CD4-positive, alpha-beta T cell (primary cell): ENCODE measurements around the gene UTP18. TPM values are rescaled to one million over a fixed set of nuclear protein-coding genes. Genes with fewer than 3 reads are reported as not detected.

ENCODE experiments used
- ATAC-seq: fragments of 200-7000 bp; cut with Tn5 transposase; one replicate; pipeline ENCODE4 v1.10.0; 2022; ENCODE audit warnings: mild to moderate bottlenecking; ENCODE audit not compliant: poor library complexity
- CTCF ChIA-PET: fragments of 350-600 bp; sonication (Branson Sonifier 250); formaldehyde crosslinking; loops from one replicate; lab custom pipeline; 2021; ENCODE audit warnings: antibody characterized with exemption, inconsistent platforms; lab: Charles Lee
- POLR2A ChIA-PET: fragments of 350-600 bp; sonication (Branson Sonifier 250); formaldehyde crosslinking; loops from one replicate; lab custom pipeline; 2021; ENCODE audit warnings: antibody characterized with exemption, inconsistent platforms; lab: Charles Lee
- DNase-seq, 14 experiments: peaks; one replicate each; pipeline ENCODE4 v3.0.0-alpha.2; 2013 to 2020; ENCODE audit warnings: mixed read lengths in 2 of 14
- H3K27ac ChIP-seq, 2 donors: one replicate each; pipeline versions ENCODE4 v1.5.1 to v1.7.0; 2013; ENCODE audit warnings: low read length in 2 of 2, low read depth in 1 of 2, mild to moderate bottlenecking in 1 of 2
- H3K27me3 ChIP-seq, 2 experiments: 1 replicate in 1 of 2; 2 replicates in 1 of 2; pipeline versions ENCODE4 v1.6.1 to v1.7.0; 2013; ENCODE audit warnings: low read length in 2 of 2, control low read depth in 1 of 2, mild to moderate bottlenecking in 1 of 2, moderate library complexity in 1 of 2; ENCODE audit not compliant: insufficient read depth in 2 of 2, control insufficient read depth in 1 of 2
- H3K36me3 ChIP-seq: one replicate; pipeline ENCODE4 v1.6.1; 2013; ENCODE audit warnings: low read length, control low read depth; ENCODE audit not compliant: insufficient read depth
- H3K4me1 ChIP-seq: one replicate; pipeline ENCODE4 v1.6.1; 2013; ENCODE audit warnings: low read length, control low read depth; ENCODE audit not compliant: insufficient read depth
- H3K4me3 ChIP-seq: one replicate; pipeline ENCODE4 v1.5.1; 2013; ENCODE audit warnings: mild to moderate bottlenecking, low read length, moderate library complexity
- H3K9me3 ChIP-seq, 2 experiments: 1 replicate in 1 of 2; 2 replicates in 1 of 2; pipeline versions ENCODE4 v1.6.1 to v1.7.0; 2013; ENCODE audit warnings: low read length in 2 of 2, mild to moderate bottlenecking in 2 of 2, control low read depth in 1 of 2, moderate library complexity in 1 of 2; ENCODE audit not compliant: control insufficient read depth in 1 of 2, insufficient read depth in 1 of 2
- H3K27ac Mint-ChIP-seq: one replicate; pipeline ENCODE4 v1.8.0; 2020; ENCODE audit warnings: mixed read lengths
- H3K27me3 Mint-ChIP-seq: one replicate; pipeline ENCODE4 v1.8.0; 2021; ENCODE audit warnings: mixed read lengths
- H3K36me3 Mint-ChIP-seq: one replicate; pipeline ENCODE4 v1.8.0; 2021; ENCODE audit warnings: low read depth, mixed read lengths
- H3K4me1 Mint-ChIP-seq: one replicate; pipeline ENCODE4 v1.8.0; 2021; ENCODE audit warnings: low read depth, mixed read lengths
- H3K4me3 Mint-ChIP-seq: one replicate; pipeline ENCODE4 v1.8.0; 2020; ENCODE audit warnings: mild to moderate bottlenecking, mixed read lengths
- H3K9me3 Mint-ChIP-seq: one replicate; pipeline ENCODE4 v1.8.0; 2020; ENCODE audit warnings: mixed read lengths
- intact Hi-C, 2 experiments: fragments of 100-400 bp; cut with DNase I in 1 of 2; cut with micrococcal nuclease in 1 of 2; formaldehyde crosslinking; loops; one replicate each; pipeline versions ENCODE4 v1.15.1 to v1.9.0; 2023 to 2025; cut with DNase I, micrococcal nuclease
- total RNA-seq, 174 experiments: library from RNA in 2 of 174; stranded (reverse) in 2 of 174; gene quantifications; one replicate each; pipeline ENCODE4 v1.2.3 and lab custom pipeline; 2021 to 2026
- TF ChIP-seq, protein P1 (sequence below): fragments of 200-600 bp; IDR thresholded peaks from one replicate; pipeline ENCODE4 v1.8.0; 2022; ENCODE audit warnings: antibody characterized with exemption, mild to moderate bottlenecking

Gene UTP18
- total RNA-seq, 2 experiments from 2014 or later: 48.5 to 49.8 TPM

DNA sequence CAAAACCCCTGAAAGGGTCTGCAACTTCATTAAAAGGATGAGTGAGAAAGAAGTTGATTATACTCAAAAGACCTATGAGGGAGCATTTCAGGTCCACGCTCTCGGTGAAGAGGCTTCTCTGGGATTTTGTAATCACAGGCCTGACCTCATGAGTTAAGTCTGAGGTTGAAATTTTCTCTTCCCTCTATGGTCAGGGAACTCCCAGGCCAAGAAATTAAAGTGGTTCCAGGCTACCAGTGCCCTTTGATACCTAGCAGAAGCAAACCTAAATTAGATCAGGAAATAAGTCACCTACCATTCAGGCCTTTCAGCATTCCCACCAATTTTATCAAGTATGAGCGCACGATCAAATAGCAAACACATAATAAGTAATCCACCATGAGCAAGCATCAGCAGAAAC, 28.3 kb upstream of the UTP18 start:
- Histone ChIP-seq H3K9me3 (no peaks in the 10 kb centered on the region), H3K4me3 (no peak overlapping the region), H3K36me3 (no peaks in the 10 kb centered on the region), H3K27me3 (no peaks in the 10 kb centered on the region), H3K4me1 (peaks cover 3% of the 10 kb centered on the region), H3K27ac (no peak overlapping the region)
- H3K4me1 Mint-ChIP-seq: peaks cover 47% of the 10 kb centered on the region
- intact Hi-C loops: no loop called here
- POLR2A ChIA-PET: no interaction called here
- TF ChIP-seq, protein P1, sequence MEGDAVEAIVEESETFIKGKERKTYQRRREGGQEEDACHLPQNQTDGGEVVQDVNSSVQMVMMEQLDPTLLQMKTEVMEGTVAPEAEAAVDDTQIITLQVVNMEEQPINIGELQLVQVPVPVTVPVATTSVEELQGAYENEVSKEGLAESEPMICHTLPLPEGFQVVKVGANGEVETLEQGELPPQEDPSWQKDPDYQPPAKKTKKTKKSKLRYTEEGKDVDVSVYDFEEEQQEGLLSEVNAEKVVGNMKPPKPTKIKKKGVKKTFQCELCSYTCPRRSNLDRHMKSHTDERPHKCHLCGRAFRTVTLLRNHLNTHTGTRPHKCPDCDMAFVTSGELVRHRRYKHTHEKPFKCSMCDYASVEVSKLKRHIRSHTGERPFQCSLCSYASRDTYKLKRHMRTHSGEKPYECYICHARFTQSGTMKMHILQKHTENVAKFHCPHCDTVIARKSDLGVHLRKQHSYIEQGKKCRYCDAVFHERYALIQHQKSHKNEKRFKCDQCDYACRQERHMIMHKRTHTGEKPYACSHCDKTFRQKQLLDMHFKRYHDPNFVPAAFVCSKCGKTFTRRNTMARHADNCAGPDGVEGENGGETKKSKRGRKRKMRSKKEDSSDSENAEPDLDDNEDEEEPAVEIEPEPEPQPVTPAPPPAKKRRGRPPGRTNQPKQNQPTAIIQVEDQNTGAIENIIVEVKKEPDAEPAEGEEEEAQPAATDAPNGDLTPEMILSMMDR: no peak
- no peaks in the 10 kb centered on the region for H3K27me3 Mint-ChIP-seq
- H3K4me3 Mint-ChIP-seq: no peak overlapping the region
- CTCF ChIA-PET: no interaction called here
- DNase-seq (no peak), ATAC-seq (no peak)
- peaks cover 20% of the 10 kb centered on the region for H3K36me3 Mint-ChIP-seq
- H3K27ac Mint-ChIP-seq: no peak overlapping the region
- H3K9me3 Mint-ChIP-seq: no peaks in the 10 kb centered on the region

DNA sequence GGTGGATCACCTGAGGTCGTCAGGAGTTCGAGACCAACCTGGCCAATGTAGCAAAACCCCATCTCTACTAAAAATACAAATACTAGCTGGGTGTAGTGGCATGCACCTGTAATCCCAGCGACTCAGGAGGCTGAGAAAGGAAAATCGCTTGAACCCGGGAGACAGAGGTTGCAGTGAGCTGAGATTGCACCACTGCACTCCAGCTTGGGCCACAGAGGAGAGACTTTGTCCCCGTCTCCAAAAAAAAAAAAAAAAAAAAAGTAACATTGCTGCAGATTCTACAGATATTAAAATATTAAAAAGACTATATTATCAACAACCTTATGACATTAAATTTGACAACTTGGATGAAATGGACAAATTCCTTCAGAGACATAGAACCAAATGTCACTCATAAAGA, 26.2 kb upstream of the UTP18 start:
- no peaks in the 10 kb centered on the region for H3K9me3 Mint-ChIP-seq

DNA sequence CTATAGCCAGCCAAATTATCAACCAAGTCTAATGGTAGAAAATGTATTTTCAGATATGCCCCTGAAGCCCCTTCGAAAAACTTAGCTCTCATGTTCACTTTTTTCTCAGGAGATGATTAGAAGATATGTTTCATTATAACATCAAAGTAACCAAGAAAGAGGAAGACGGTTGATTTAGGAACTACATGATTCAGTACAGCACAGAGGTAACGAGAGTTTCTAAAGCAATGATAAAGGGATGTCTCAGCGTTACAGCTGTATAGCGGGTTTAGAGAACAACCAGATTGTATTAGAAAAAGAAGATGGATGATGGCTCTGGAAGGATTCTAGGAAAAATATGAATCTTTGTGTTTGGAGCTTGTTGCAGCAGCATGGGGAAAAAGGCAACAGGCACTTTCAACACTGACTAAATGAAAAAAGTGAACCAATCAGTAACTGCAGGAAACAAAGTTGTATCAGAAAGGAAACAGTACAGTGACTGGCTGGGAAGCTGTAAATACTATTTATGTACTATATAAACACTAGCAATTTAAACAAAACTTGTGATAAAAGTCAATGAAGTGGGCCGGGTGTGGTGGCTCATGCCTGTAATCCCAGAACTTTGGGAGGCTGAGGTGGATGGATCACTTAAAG, 22.0 kb upstream of the UTP18 start:
- ATAC-seq (peak; percentile 59), DNase-seq (peak in 1 of 14 experiments; percentile 13)
- H3K4me1 ChIP-seq: peaks cover 4% of the 10 kb centered on the region
- H3K9me3 ChIP-seq: no peaks in the 10 kb centered on the region
- H3K9me3 Mint-ChIP-seq: no peaks in the 10 kb centered on the region
- H3K27ac ChIP-seq: no peak overlapping the region
- H3K27me3 ChIP-seq: no peaks in the 10 kb centered on the region
- TF ChIP-seq, protein P1: no peak
- peak overlapping the region; percentile 34 for H3K27ac Mint-ChIP-seq
- peak overlapping the region; percentile 65 for H3K4me3 Mint-ChIP-seq
- peaks cover 7% of the 10 kb centered on the region for H3K36me3 Mint-ChIP-seq
- ChIA-PET CTCF (no interaction called here), POLR2A (interaction anchor here (0.7 kb wide), 1 partner anchor 23 kb away, joined by 3 read pairs; no protein-coding TSS in a partner anchor)
- no peaks in the 10 kb centered on the region for H3K36me3 ChIP-seq
- intact Hi-C loops: no loop called here
- no peak overlapping the region for H3K4me3 ChIP-seq
- no peaks in the 10 kb centered on the region for H3K27me3 Mint-ChIP-seq
- peaks cover 68% of the 10 kb centered on the region for H3K4me1 Mint-ChIP-seq

More for the DNA sequence above, 26.2 kb upstream of the UTP18 start:
- Histone ChIP-seq H3K4me3 (no peak overlapping the region), H3K27me3 (no peaks in the 10 kb centered on the region), H3K4me1 (peaks cover 7% of the 10 kb centered on the region), H3K27ac (no peak overlapping the region), H3K9me3 (no peaks in the 10 kb centered on the region), H3K36me3 (no peaks in the 10 kb centered on the region)
- DNase-seq: no peak
- ChIA-PET CTCF (interaction anchor here (0.7 kb wide), 1 partner anchor 40 kb away, joined by 4 read pairs; no protein-coding TSS in a partner anchor), POLR2A (no interaction called here)
- Mint-ChIP-seq H3K4me3 (no peak overlapping the region), H3K4me1 (peaks cover 63% of the 10 kb centered on the region), H3K27me3 (no peaks in the 10 kb centered on the region), H3K36me3 (peaks cover 20% of the 10 kb centered on the region), H3K27ac (no peak overlapping the region)
- intact Hi-C loops: no loop called here
- TF ChIP-seq, protein P1: no peak
- no peak for ATAC-seq
